WTC11 (cell line): ENCODE data around the gene DGCR2. TPM values are rescaled to one million over a fixed set of nuclear protein-coding genes. Genes with fewer than 3 reads are reported as not detected.

ENCODE experiments used
- ATAC-seq: fragments of 200-7000 bp; cut with Tn5 transposase; 2 replicates; pipeline ENCODE4 v1.10.0; 2021; ENCODE audit warnings: mild to moderate bottlenecking, moderate library complexity
- CTCF ChIA-PET: fragments of 300-600 bp; sonication (Branson Sonifier 250); formaldehyde crosslinking; loops from one replicate; lab custom pipeline; 2021; ENCODE audit warnings: antibody characterized with exemption; lab: Charles Lee
- POLR2A ChIA-PET: fragments of 350-600 bp; sonication (Branson Sonifier 250); formaldehyde crosslinking; loops from one replicate; lab custom pipeline; 2021; ENCODE audit warnings: antibody characterized with exemption; lab: Charles Lee
- DNase-seq: peaks from one replicate; pipeline ENCODE4 v3.0.0; 2021; ENCODE audit warnings: low spot score
- H3K27ac Mint-ChIP-seq: 2 replicates; pipeline ENCODE4 v1.8.0; 2021; ENCODE audit warnings: mixed read lengths
- H3K27me3 Mint-ChIP-seq: 2 replicates; pipeline ENCODE4 v1.8.0; 2021; ENCODE audit warnings: low read depth, mild to moderate bottlenecking, moderate library complexity, mixed read lengths
- H3K36me3 Mint-ChIP-seq: 2 replicates; pipeline ENCODE4 v1.8.0; 2021; ENCODE audit warnings: mixed read lengths
- H3K4me1 Mint-ChIP-seq: 2 replicates; pipeline ENCODE4 v1.8.0; 2022; ENCODE audit warnings: mixed read lengths
- H3K4me3 Mint-ChIP-seq: 2 replicates; pipeline ENCODE4 v1.8.0; 2021; ENCODE audit warnings: mild to moderate bottlenecking, moderate library complexity, mixed read lengths
- H3K9me3 Mint-ChIP-seq: 2 replicates; pipeline ENCODE4 v1.8.0; 2021; ENCODE audit warnings: mixed read lengths
- CDX4 ChIP-seq: fragments of 250-450 bp; sonication (Bioruptor Pico); IDR thresholded peaks from 2 replicates; pipeline ENCODE4 v1.9.0; 2021; ENCODE audit warnings: moderate library complexity, mild to moderate bottlenecking, inconsistent platforms, borderline replicate concordance
- E2F1 ChIP-seq: sonication (generic); formaldehyde crosslinking; IDR thresholded peaks from 2 replicates; pipeline ENCODE4 v1.8.0; 2022; ENCODE audit warnings: mild to moderate bottlenecking, missing genetic modification reagents
- E2F4 ChIP-seq: sonication (generic); formaldehyde crosslinking; IDR thresholded peaks from 2 replicates; pipeline ENCODE4 v1.8.1; 2022; ENCODE audit warnings: low read depth, mild to moderate bottlenecking, moderate library complexity, missing genetic modification reagents, borderline replicate concordance
- ETV6 ChIP-seq: sonication (generic); formaldehyde crosslinking; IDR thresholded peaks from 2 replicates; pipeline ENCODE4 v1.8.1; 2022; ENCODE audit warnings: mild to moderate bottlenecking, missing genetic modification reagents
- FOXJ3 ChIP-seq: sonication (generic); formaldehyde crosslinking; IDR thresholded peaks from 2 replicates; pipeline ENCODE4 v1.9.0; 2021; ENCODE audit warnings: missing genetic modification reagents, mild to moderate bottlenecking, borderline replicate concordance
- GRHL2 ChIP-seq: fragments of 250-450 bp; sonication (Bioruptor Pico); IDR thresholded peaks from 2 replicates; pipeline ENCODE4 v1.8.0; 2022; ENCODE audit warnings: mild to moderate bottlenecking, moderate library complexity; ENCODE audit not compliant: insufficient replicate concordance, severe bottlenecking
- GTF2I ChIP-seq: fragments of 250-450 bp; sonication (Bioruptor Pico); conservative IDR thresholded peaks from 2 replicates; pipeline ENCODE4 v1.4.0; 2021; ENCODE audit warnings: mild to moderate bottlenecking
- HMGA2 ChIP-seq: fragments of 250-450 bp; sonication (Bioruptor Pico); IDR thresholded peaks from 2 replicates; pipeline ENCODE4 v1.4.0; 2021; ENCODE audit warnings: mild to moderate bottlenecking, moderate library complexity
- IRF1 ChIP-seq: sonication (generic); formaldehyde crosslinking; IDR thresholded peaks from 2 replicates; pipeline ENCODE4 v1.8.0; 2023; ENCODE audit warnings: missing genetic modification reagents
- MXD4 ChIP-seq: fragments of 250-450 bp; sonication (Bioruptor Pico); IDR thresholded peaks from 2 replicates; pipeline ENCODE4 v1.8.0; 2021; ENCODE audit warnings: mild to moderate bottlenecking, moderate library complexity, borderline replicate concordance
- NFYB ChIP-seq: sonication (generic); formaldehyde crosslinking; conservative IDR thresholded peaks from 2 replicates; pipeline ENCODE4 v1.8.0; 2022; ENCODE audit warnings: low read depth, missing genetic modification reagents
- NR1H2 ChIP-seq: sonication (generic); formaldehyde crosslinking; IDR thresholded peaks from 2 replicates; pipeline ENCODE4 v1.9.0; 2021; ENCODE audit warnings: mild to moderate bottlenecking, moderate library complexity, missing genetic modification reagents
- OVOL2 ChIP-seq: fragments of 250-450 bp; sonication (Bioruptor Pico); IDR thresholded peaks from 2 replicates; pipeline ENCODE4 v1.9.0; 2021; ENCODE audit warnings: mild to moderate bottlenecking, borderline replicate concordance
- SP1 ChIP-seq: sonication (generic); formaldehyde crosslinking; conservative IDR thresholded peaks from 2 replicates; pipeline ENCODE4 v1.8.1; 2022; ENCODE audit warnings: missing genetic modification reagents
- STAT6 ChIP-seq: sonication (generic); formaldehyde crosslinking; conservative IDR thresholded peaks from 2 replicates; pipeline ENCODE4 v1.8.1; 2023; ENCODE audit warnings: mild to moderate bottlenecking, low read depth, missing genetic modification reagents, moderate library complexity
- ZNF121 ChIP-seq: sonication (generic); formaldehyde crosslinking; IDR thresholded peaks from 2 replicates; pipeline ENCODE4 v1.8.0; 2023; ENCODE audit warnings: missing genetic modification reagents
- ZNF232 ChIP-seq: sonication (generic); formaldehyde crosslinking; IDR thresholded peaks from 2 replicates; pipeline ENCODE4 v1.8.0; 2022; ENCODE audit warnings: mild to moderate bottlenecking, missing genetic modification reagents
- ZNF263 ChIP-seq: sonication (generic); formaldehyde crosslinking; IDR thresholded peaks from 2 replicates; pipeline ENCODE4 v1.8.1; 2022; ENCODE audit warnings: low read depth, mild to moderate bottlenecking, moderate library complexity, missing genetic modification reagents
- ZNF317 ChIP-seq: sonication (generic); formaldehyde crosslinking; IDR thresholded peaks from 2 replicates; pipeline ENCODE4 v1.8.1; 2023; ENCODE audit warnings: low read depth, mild to moderate bottlenecking, moderate library complexity, missing genetic modification reagents, borderline replicate concordance
- total RNA-seq: library from RNA; stranded (reverse); gene quantifications from 3 replicates; pipeline ENCODE4 v1.2.3, GENCODE V29; 2021
- TF ChIP-seq, protein P1 (sequence below): sonication (generic); formaldehyde crosslinking; IDR thresholded peaks from 2 replicates; pipeline ENCODE4 v1.8.1; 2022; ENCODE audit warnings: low read depth, missing genetic modification reagents, borderline replicate concordance

The DGCR2 gene
- total RNA-seq, 1 experiment from 2014 or later: 64.2 TPM

DNA sequence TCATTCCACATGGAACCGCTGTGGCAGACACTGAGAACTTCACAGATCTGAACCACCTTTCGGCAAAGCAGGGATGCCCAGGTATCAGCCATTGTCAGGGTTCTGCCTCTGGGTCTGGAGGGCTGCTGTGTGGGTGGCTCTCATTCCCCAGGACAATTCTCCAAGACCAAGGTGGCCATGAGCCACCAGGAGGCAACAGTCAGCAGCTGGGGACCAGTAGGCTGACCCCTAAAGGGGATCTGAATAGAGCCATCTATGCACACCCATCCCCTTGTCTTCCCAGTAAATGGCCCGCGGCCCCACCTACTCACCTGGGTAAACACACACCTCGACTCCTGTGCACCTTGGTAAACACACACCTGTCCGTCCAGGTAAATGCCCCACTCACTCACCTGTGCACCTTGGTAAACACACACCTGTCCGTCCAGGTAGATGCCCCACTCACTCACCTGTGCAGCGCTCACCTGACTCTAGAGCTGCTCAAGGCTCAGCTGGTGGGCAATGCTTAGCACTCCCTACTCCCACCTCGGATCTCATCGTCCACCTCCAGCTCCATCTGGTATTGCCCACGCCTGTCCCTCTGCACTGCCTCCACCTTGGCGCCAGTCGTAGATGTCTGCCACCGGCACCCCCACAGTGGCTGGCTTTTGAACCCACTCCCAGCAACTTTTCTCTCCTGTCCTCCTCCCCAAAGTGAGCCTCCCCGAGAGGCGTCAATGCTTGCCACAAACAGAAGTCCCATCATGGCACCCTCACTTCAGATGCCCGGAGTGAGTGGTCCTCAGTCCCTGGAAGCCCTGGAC is 46.1 kb upstream of the DGCR2 start:
- ChIA-PET POLR2A (no interaction called here), CTCF (interaction anchor here (1.0 to 2.3 kb wide), 7 partner anchors 10 to 24 kb away, joined by 3 to 9 read pairs (median 4); partner anchors contain the start of genes ESS2 and SLC25A1)
- peaks cover 31% of the 10 kb centered on the region for H3K4me1 Mint-ChIP-seq
- TF ChIP-seq CDX4: no peak
- TF ChIP-seq MXD4: no peak
- TF ChIP-seq ZNF121 (CRISPR knock-in tag): no peak
- no peak for TF ChIP-seq FOXJ3 (CRISPR knock-in tag)
- no peak for TF ChIP-seq E2F1 (CRISPR knock-in tag)
- TF ChIP-seq ZNF232 (CRISPR knock-in tag): no peak
- TF ChIP-seq, protein P1, sequence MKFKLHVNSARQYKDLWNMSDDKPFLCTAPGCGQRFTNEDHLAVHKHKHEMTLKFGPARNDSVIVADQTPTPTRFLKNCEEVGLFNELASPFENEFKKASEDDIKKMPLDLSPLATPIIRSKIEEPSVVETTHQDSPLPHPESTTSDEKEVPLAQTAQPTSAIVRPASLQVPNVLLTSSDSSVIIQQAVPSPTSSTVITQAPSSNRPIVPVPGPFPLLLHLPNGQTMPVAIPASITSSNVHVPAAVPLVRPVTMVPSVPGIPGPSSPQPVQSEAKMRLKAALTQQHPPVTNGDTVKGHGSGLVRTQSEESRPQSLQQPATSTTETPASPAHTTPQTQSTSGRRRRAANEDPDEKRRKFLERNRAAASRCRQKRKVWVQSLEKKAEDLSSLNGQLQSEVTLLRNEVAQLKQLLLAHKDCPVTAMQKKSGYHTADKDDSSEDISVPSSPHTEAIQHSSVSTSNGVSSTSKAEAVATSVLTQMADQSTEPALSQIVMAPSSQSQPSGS (CRISPR knock-in tag): no peak
- no peak for TF ChIP-seq E2F4
- no peak for TF ChIP-seq STAT6 (CRISPR knock-in tag)
- DNase-seq: no peak
- no peaks in the 10 kb centered on the region for H3K9me3 Mint-ChIP-seq
- H3K27me3 Mint-ChIP-seq: peaks cover 64% of the 10 kb centered on the region
- no peaks in the 10 kb centered on the region for H3K36me3 Mint-ChIP-seq
- no peak overlapping the region; the same call in 1 of the 2 replicates for H3K4me3 Mint-ChIP-seq
- ATAC-seq: peak; percentile 9
- no peak overlapping the region for H3K27ac Mint-ChIP-seq

GRCh38 chr22:19167106-19167869 is 45.1 kb upstream of the DGCR2 start:
- DNase-seq: no peak
- ATAC-seq: no peak
- Mint-ChIP-seq H3K9me3 (no peaks in the 10 kb centered on the region), H3K4me1 (peaks cover 21% of the 10 kb centered on the region), H3K27me3 (peaks cover 71% of the 10 kb centered on the region), H3K27ac (no peak overlapping the region), H3K4me3 (no peak overlapping the region), H3K36me3 (no peaks in the 10 kb centered on the region)
- TF ChIP-seq ZNF121 (CRISPR knock-in tag): 0 out of 2 replicates have a peak, but pooled peaks have one; percentile 17
- TF ChIP-seq NR1H2 (CRISPR knock-in tag): no peak
- POLR2A ChIA-PET: no interaction called here
- CTCF ChIA-PET: interaction anchor here (1.1 to 1.7 kb wide), 4 partner anchors 12 to 23 kb away, joined by 4 to 9 read pairs (median 4); partner anchors contain the start of genes ESS2 and SLC25A1

DNA sequence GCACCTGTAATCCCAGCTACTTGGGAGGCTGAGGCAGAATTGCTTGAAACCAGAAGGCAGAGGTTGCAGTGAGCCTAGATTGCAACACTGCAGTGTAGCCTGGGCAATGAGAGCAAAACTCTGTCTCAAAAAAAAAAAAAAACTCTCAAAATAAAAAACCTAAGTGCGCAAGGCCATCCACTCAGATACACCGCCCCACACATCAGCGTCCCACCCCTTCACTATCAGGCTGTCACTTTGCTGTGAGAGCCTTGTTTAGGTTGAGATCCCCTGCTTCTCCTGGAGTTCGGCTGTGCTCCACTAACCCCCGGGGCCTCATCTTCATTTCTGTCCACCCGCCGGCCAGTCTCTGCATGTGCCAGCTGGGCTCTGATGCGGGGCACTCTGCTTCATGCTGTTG is 44.2 kb upstream of the DGCR2 start:
- CTCF ChIA-PET: interaction anchor here (1.7 kb wide), 1 partner anchor 13 kb away, joined by 4 read pairs; the partner anchor contains the start of gene SLC25A1
- no peak overlapping the region for H3K27ac Mint-ChIP-seq
- POLR2A ChIA-PET: no interaction called here
- H3K27me3 Mint-ChIP-seq: peaks cover 72% of the 10 kb centered on the region
- no peak for DNase-seq
- H3K4me1 Mint-ChIP-seq: peaks cover 18% of the 10 kb centered on the region
- H3K4me3 Mint-ChIP-seq: no peak overlapping the region
- H3K9me3 Mint-ChIP-seq: no peaks in the 10 kb centered on the region
- no peak for ATAC-seq
- no peaks in the 10 kb centered on the region for H3K36me3 Mint-ChIP-seq
- TF ChIP-seq HMGA2 (CRISPR knock-in tag): no peak
- no peak for TF ChIP-seq NFYB (CRISPR knock-in tag)
- TF ChIP-seq GTF2I: no peak
- no peak for TF ChIP-seq SP1 (CRISPR knock-in tag)
- TF ChIP-seq ZNF317 (CRISPR knock-in tag): no peak
- no peak for TF ChIP-seq GRHL2 (CRISPR knock-in tag)
- no peak for TF ChIP-seq IRF1
- no peak for TF ChIP-seq E2F4
- no peak for TF ChIP-seq ETV6
- no peak for TF ChIP-seq ZNF263 (CRISPR knock-in tag)
- no peak for TF ChIP-seq OVOL2 (CRISPR knock-in tag)
